ENCODE measurements around the gene HOXA9.

Gene HOXA9

GRCh38 chr7:27187475-27188385, 22.4 kb upstream of the HOXA9 start:
- DNase-seq (ENCODE audit: low read depth): no peak

GRCh38 chr7:27186668-27187474, 21.5 kb upstream of the HOXA9 start:
- DNase-seq (ENCODE audit: low read depth): no peak

- DNase-seq (ENCODE audit: low read depth): no peak
Observed at GRCh38 chr7:27185854-27186667, 20.7 kb upstream of the HOXA9 start.

GRCh38 chr7:27185013-27185853, 19.9 kb upstream of the HOXA9 start, which contains the start of gene HOXA11:
Gene HOXA11 (minus strand): TSS chr7:27185232. CDS start chr7:27185144, 88 bp downstream.
- no peak for DNase-seq (ENCODE audit: low read depth)

GRCh38 chr7:27184337-27185012, 19.1 kb upstream of the HOXA9 start:
- DNase-seq (ENCODE audit: low read depth): no peak

- DNase-seq (ENCODE audit: low read depth): no peak
Observed at GRCh38 chr7:27183682-27184336, 18.5 kb upstream of the HOXA9 start.

- no peak for DNase-seq (ENCODE audit: low read depth)
Observed at GRCh38 chr7:27182861-27183681, 17.7 kb upstream of the HOXA9 start.

- no peak for DNase-seq (ENCODE audit: low read depth)
Observed at GRCh38 chr7:27182285-27182841, 17.0 kb upstream of the HOXA9 start.

- no peak for DNase-seq (ENCODE audit: low read depth)
Observed at GRCh38 chr7:27181795-27182275, 16.5 kb upstream of the HOXA9 start.

- no peak for DNase-seq (ENCODE audit: low read depth)
Observed at GRCh38 chr7:27180431-27181420, 15.4 kb upstream of the HOXA9 start.

- peak; percentile 52 for DNase-seq (ENCODE audit: low read depth)
Observed at GRCh38 chr7:27179503-27180430, 14.4 kb upstream of the HOXA9 start.

- DNase-seq (ENCODE audit: low read depth): no peak
Observed at GRCh38 chr7:27179030-27179429, 13.7 kb upstream of the HOXA9 start.

GRCh38 chr7:27178366-27178765, 13.0 kb upstream of the HOXA9 start:
- no peak for DNase-seq (ENCODE audit: low read depth)

- DNase-seq (ENCODE audit: low read depth): no peak
Observed at GRCh38 chr7:27177795-27178320, 12.5 kb upstream of the HOXA9 start.

GRCh38 chr7:27176962-27177794, 11.8 kb upstream of the HOXA9 start:
- DNase-seq (ENCODE audit: low read depth): no peak

Data from activated T-cell treated with anti-CD3 and anti-CD28 coated beads for 24 hours (primary cell).